Thyroid gland (tissue), 4 donors: ENCODE data around the gene SND1.

Experiments used
- CTCF ChIP-seq, 6 experiments: fragments of 200-600 bp in 3 of 6; fragments of 450-650 bp in 3 of 6; sonication (generic) in 3 of 6; IDR thresholded peaks; one replicate each; pipeline ENCODE4 v1.5.1; 2016 to 2019; ENCODE audit warnings: antibody characterized with exemption in 6 of 6, mild to moderate bottlenecking in 2 of 6, inconsistent platforms in 1 of 6, moderate library complexity in 1 of 6
- POLR2A ChIP-seq, 2 donors: fragments of 450-650 bp; IDR thresholded peaks; one replicate each; pipeline ENCODE4 v1.6.1; 2017; ENCODE audit warnings: antibody characterized with exemption in 2 of 2, mild to moderate bottlenecking in 2 of 2, moderate library complexity in 1 of 2

DNA sequence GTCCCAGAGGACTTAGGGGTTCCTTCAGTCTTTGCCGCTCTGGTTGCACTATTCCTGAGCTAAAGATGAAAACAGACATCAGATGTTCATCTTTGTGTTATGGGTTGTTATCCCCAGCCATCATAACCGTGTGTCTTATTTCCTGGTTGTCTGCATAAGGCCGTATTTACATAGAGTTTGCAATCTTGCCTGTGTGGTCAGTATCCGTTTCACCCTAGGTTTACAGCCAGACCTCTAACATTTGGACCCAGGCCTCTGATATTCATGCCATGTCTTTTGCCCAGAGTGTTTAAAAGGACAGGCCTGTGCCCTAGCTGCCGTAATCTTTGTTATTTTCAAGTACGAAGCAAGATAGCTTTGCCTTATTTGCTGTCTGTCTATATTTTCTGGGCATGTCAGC lies 352.6 kb downstream of the SND1 start:
- TF ChIP-seq CTCF (IDR thresholded peaks at IDR 0.05) (no peak), POLR2A (IDR thresholded peaks at IDR 0.05) (no peak)
